ENCODE measurements around the gene KAT7. TPM values are rescaled to one million over a fixed set of nuclear protein-coding genes. Genes with fewer than 3 reads are reported as not detected.

KAT7 gene
- total RNA-seq, 2 experiments from 2014 or later: 91.7 to 92.5 TPM

- peak overlapping the region; percentile 89 for H3K27ac Mint-ChIP-seq
- DNase-seq (no peak), ATAC-seq (ENCODE audit: low read depth) (no peak)
- H3K36me3 Mint-ChIP-seq: peaks cover 2% of the 10 kb centered on the region
- no peaks in the 10 kb centered on the region for H3K9me3 Mint-ChIP-seq
- POLR2A ChIA-PET: interaction anchor here (0.5 to 5.1 kb wide), 19 partner anchors 9 to 461 kb away, joined by 3 to 76 read pairs (median 6); partner anchors contain the start of genes KAT7 and SLC35B1
- H3K27me3 Mint-ChIP-seq: peaks cover 23% of the 10 kb centered on the region
- H3K4me1 Mint-ChIP-seq: peaks cover 31% of the 10 kb centered on the region
- H3K4me3 Mint-ChIP-seq: peak overlapping the region; percentile 91
Observed at GRCh38 chr17:49764559-49765180, 23.8 kb upstream of the KAT7 start.

DNA sequence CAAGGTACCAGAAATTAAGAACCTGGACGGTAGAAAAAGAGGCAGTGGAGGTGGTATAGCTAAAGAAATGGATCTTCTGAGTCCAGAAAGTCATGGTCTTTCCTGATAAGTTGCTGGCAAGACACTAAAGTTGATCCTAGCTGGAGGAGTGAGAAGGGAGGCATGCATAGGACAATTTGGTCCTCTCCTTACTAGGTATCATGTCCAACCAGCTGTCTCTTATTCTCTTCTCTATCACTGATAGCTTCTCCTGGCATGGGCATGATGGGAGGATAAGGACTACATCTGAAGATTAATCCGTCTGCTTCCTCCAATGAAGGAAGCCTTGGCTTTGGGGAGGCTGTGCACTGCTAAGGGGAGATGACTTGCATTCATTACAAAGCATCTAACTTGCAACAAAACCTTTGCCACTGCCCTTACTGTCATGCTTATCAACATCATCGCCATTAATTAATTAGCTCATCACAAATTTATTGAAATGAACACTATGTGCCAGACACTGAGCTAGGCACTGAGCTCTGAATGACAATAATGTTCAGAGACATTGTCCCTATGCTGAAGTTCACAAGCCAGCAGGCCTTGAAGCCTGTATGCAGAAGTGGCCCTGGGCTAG lies 21.5 kb upstream of the KAT7 start:
- no peak overlapping the region for H3K4me3 Mint-ChIP-seq
- peaks cover 17% of the 10 kb centered on the region for H3K4me1 Mint-ChIP-seq
- ATAC-seq (ENCODE audit: low read depth): no peak
- no peaks in the 10 kb centered on the region for H3K9me3 Mint-ChIP-seq
- no peak overlapping the region for H3K27ac Mint-ChIP-seq
- H3K27me3 Mint-ChIP-seq: peaks cover 23% of the 10 kb centered on the region
- POLR2A ChIA-PET: no interaction called here
- DNase-seq: no peak
- H3K36me3 Mint-ChIP-seq: no peaks in the 10 kb centered on the region

GRCh38 chr17:49775546-49776260 lies 12.8 kb upstream of the KAT7 start:
- ATAC-seq (ENCODE audit: low read depth) (no peak), DNase-seq (no peak)
- Mint-ChIP-seq H3K36me3 (no peaks in the 10 kb centered on the region), H3K27me3 (peaks cover 6% of the 10 kb centered on the region), H3K4me3 (no peak overlapping the region), H3K4me1 (peaks cover 9% of the 10 kb centered on the region), H3K27ac (no peak overlapping the region), H3K9me3 (no peaks in the 10 kb centered on the region)
- POLR2A ChIA-PET: interaction anchor here (0.7 kb wide), 1 partner anchor 11 kb away, joined by 3 read pairs; the partner anchor contains the start of gene FAM117A

- Mint-ChIP-seq H3K27ac (no peak overlapping the region), H3K4me1 (peaks cover 7% of the 10 kb centered on the region), H3K4me3 (no peak overlapping the region), H3K9me3 (no peaks in the 10 kb centered on the region), H3K36me3 (no peaks in the 10 kb centered on the region), H3K27me3 (peaks cover 6% of the 10 kb centered on the region)
- POLR2A ChIA-PET: interaction anchor here (0.7 to 1.7 kb wide), 2 partner anchors 12 to 13 kb away, joined by 3 to 5 read pairs; partner anchors contain the start of gene FAM117A
- ATAC-seq (ENCODE audit: low read depth) (no peak), DNase-seq (no peak)
Observed at GRCh38 chr17:49776551-49777300, 11.8 kb upstream of the KAT7 start.

DNA sequence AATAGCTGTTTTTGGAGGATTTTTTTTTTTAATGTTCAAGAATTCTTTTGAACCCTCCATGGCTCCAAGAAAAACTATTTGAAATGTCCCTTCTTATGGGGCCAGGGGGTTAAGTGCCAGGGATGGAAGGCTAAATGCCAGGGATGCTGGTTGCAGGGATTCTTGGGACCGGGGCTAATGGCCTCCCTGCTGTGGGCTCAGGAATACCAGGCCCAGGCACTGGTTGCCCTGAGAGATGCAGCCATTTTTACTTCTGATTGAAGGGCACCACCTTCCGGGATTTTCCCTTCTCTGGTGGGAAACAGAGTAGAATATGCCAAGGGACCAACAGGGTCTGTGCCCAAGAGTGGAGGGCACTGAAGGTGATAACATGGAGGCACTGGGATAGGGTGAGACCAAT lies 10.9 kb upstream of the KAT7 start:
- Mint-ChIP-seq H3K27ac (no peak overlapping the region), H3K4me1 (peaks cover 6% of the 10 kb centered on the region), H3K36me3 (no peaks in the 10 kb centered on the region)

DNA sequence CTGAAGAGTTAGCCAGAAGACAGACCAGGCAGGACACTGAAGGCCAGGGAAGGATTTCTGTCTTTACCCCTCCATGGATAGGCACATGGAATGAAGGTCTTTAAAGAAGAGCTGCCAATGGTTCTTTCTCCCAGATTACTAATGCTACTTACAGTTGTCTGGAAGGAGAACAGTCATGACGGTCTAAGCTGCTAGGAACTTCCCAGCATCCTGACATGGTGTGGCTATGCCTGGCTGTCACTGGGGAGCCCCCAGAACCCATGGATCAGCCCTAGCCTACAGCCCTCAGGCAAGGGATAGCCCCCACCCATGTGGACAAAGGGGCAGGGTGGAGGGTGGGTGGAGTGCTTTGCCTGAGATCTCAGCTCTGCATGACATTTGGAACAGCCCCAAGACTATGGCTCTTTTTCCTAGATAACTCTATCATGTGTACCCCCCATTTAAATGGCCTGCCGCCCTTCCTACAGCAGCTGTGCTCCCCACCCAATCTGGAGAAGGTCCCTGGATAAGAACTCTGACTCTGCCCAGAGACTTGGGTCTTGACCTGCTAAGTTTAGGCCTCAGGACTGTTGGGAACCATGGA lies 9.2 kb upstream of the KAT7 start:
- Mint-ChIP-seq H3K27me3 (peaks cover 6% of the 10 kb centered on the region), H3K4me3 (no peak overlapping the region), H3K27ac (no peak overlapping the region), H3K9me3 (no peaks in the 10 kb centered on the region), H3K4me1 (peaks cover 8% of the 10 kb centered on the region), H3K36me3 (no peaks in the 10 kb centered on the region)
- DNase-seq (no peak), ATAC-seq (ENCODE audit: low read depth) (no peak)
- POLR2A ChIA-PET: interaction anchor here (0.9 kb wide), 1 partner anchor 15 kb away, joined by 3 read pairs; no protein-coding TSS in a partner anchor

More for the DNA sequence above, 10.9 kb upstream of the KAT7 start:
- Mint-ChIP-seq H3K9me3 (no peaks in the 10 kb centered on the region), H3K4me3 (no peak overlapping the region), H3K27me3 (peaks cover 6% of the 10 kb centered on the region)
- ATAC-seq (ENCODE audit: low read depth): no peak
- POLR2A ChIA-PET: interaction anchor here (1.7 kb wide), 1 partner anchor 14 kb away, joined by 5 read pairs; the partner anchor contains the start of gene FAM117A
- no peak for DNase-seq

GRCh38 chr17:49779739-49780231 lies 8.7 kb upstream of the KAT7 start:
- POLR2A ChIA-PET: no interaction called here
- ATAC-seq (ENCODE audit: low read depth) (peak; percentile 54), DNase-seq (no peak)

GRCh38 chr17:49783071-49783715 lies 5.3 kb upstream of the KAT7 start:
- Mint-ChIP-seq H3K36me3 (no peaks in the 10 kb centered on the region), H3K9me3 (no peaks in the 10 kb centered on the region), H3K4me3 (no peak overlapping the region), H3K27ac (no peak overlapping the region), H3K27me3 (peaks cover 4% of the 10 kb centered on the region), H3K4me1 (peaks cover 19% of the 10 kb centered on the region)
- POLR2A ChIA-PET: interaction anchor here (0.7 to 1.6 kb wide), 2 partner anchors 19 to 382 kb away, joined by 3 to 10 read pairs; partner anchors contain the start of gene FAM117A
- ATAC-seq (ENCODE audit: low read depth) (no peak), DNase-seq (no peak)

More at GRCh38 chr17:49779739-49780231, 8.7 kb upstream of the KAT7 start:
- no peaks in the 10 kb centered on the region for H3K9me3 Mint-ChIP-seq
- peaks cover 6% of the 10 kb centered on the region for H3K27me3 Mint-ChIP-seq
- no peak overlapping the region for H3K27ac Mint-ChIP-seq
- peaks cover 8% of the 10 kb centered on the region for H3K4me1 Mint-ChIP-seq
- no peaks in the 10 kb centered on the region for H3K36me3 Mint-ChIP-seq
- no peak overlapping the region for H3K4me3 Mint-ChIP-seq

GRCh38 chr17:49783791-49784190 lies 4.7 kb upstream of the KAT7 start:
- POLR2A ChIA-PET: interaction anchor here (1.6 kb wide), 1 partner anchor 19 kb away, joined by 10 read pairs; the partner anchor contains the start of gene FAM117A
- Mint-ChIP-seq H3K4me3 (no peak overlapping the region), H3K27ac (no peak overlapping the region), H3K36me3 (no peaks in the 10 kb centered on the region), H3K4me1 (peaks cover 19% of the 10 kb centered on the region), H3K9me3 (no peaks in the 10 kb centered on the region), H3K27me3 (peaks cover 4% of the 10 kb centered on the region)
- no peak for ATAC-seq (ENCODE audit: low read depth)
- DNase-seq: no peak

DNA sequence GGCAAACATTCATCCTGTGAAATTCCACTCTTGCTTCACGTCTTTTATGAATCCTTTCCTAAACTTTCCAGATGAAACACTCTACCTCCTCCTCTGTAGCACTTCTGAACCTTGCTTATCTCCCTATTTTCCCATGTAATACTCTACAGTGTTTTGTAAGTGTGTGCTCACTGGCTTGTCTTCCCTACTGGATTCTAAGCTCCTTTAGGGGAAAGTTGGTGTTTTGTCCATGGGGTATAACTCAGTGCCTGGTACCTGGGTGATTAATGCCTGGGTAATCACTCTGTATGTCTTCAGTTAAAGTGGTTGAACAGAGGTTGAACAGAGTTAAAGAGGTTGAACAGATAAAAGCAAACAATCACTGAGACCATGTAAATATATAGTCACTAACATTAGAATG lies 3.8 kb upstream of the KAT7 start:
- no peak overlapping the region for H3K4me3 Mint-ChIP-seq
- H3K9me3 Mint-ChIP-seq: no peaks in the 10 kb centered on the region
- H3K36me3 Mint-ChIP-seq: peaks cover 3% of the 10 kb centered on the region
- H3K27ac Mint-ChIP-seq: no peak overlapping the region
- peaks cover 2% of the 10 kb centered on the region for H3K27me3 Mint-ChIP-seq
- no peak for DNase-seq
- H3K4me1 Mint-ChIP-seq: peaks cover 22% of the 10 kb centered on the region
- POLR2A ChIA-PET: no interaction called here
- no peak for ATAC-seq (ENCODE audit: low read depth)

- Mint-ChIP-seq H3K9me3 (no peaks in the 10 kb centered on the region), H3K27me3 (peaks cover 2% of the 10 kb centered on the region), H3K27ac (peak overlapping the region; percentile 97), H3K36me3 (peaks cover 15% of the 10 kb centered on the region), H3K4me3 (peak overlapping the region; percentile 91), H3K4me1 (peaks cover 38% of the 10 kb centered on the region)
- DNase-seq: peak; percentile 40
- no peak for ATAC-seq (ENCODE audit: low read depth)
- POLR2A ChIA-PET: interaction anchor here (0.7 to 3.1 kb wide), 21 partner anchors 11 to 219 kb away, joined by 3 to 19 read pairs (median 4); partner anchors contain the start of genes FAM117A and SLC35B1
Observed at GRCh38 chr17:49787884-49788477, 500 bp upstream of the KAT7 start.

DNA sequence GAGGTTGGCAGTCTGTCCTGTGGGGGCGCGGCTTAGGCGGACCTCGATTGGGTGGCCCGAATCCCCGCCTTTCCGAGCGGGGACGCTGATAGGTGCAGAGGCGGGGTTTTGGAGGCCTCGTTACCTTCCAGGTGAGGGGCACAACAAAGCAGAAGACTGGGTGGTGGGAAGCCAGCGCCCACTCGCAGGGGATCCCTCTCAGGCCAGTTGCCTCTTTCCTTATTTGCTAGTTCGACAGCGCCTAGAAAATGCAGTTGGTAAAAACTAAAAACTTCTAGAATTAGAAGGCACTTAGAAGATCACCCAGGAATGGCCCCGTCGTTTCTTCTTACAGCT lies 730 bp downstream of the KAT7 start:
- Mint-ChIP-seq H3K27ac (peak overlapping the region; percentile 97), H3K27me3 (peaks cover 2% of the 10 kb centered on the region), H3K36me3 (peaks cover 18% of the 10 kb centered on the region), H3K4me3 (peak overlapping the region; percentile 91), H3K9me3 (no peaks in the 10 kb centered on the region), H3K4me1 (peaks cover 44% of the 10 kb centered on the region)
- no peak for DNase-seq
- POLR2A ChIA-PET: interaction anchor here (1.8 to 3.1 kb wide), 11 partner anchors 9 to 92 kb away, joined by 4 to 19 read pairs (median 10); partner anchors contain the start of genes FAM117A and SLC35B1
- no peak for ATAC-seq (ENCODE audit: low read depth)

All from activated naive CD8-positive, alpha-beta T cell treated with anti-CD3 and anti-CD28 coated beads, Interleukin-2, amount 10 ng/mL, durations not matched to agents 7 days and 5 days (primary cell).